Measurements from ENCODE around the gene ZSCAN20.

Gene ZSCAN20

DNA sequence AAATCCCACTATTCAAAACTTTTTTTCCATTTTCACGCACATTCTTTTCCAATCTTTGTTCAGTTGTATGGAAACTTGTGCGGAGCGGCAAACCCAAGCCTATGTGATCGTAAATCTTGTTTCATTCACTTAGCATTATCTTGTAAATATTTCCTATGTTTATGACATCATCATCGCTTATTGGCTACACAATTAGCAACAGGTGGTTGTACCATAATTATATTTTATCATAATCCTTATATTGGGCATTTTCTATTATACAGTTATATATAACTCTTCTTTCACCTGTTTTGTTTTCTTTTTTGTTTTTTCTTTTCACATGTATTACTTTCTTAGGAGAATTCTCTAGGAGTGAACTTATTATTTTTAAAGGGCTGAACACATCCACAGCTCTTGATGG, 65.4 kb downstream of the ZSCAN20 start:
- no peak overlapping the region for H3K4me3 ChIP-seq (ENCODE audit: low read length)
- no peak for TF ChIP-seq CTCF (IDR thresholded peaks at IDR 0.05; ENCODE audit: insufficient read depth, low read depth, low read length, missing control alignments)
- DNase-seq (ENCODE audit: low read depth) = no peak

GRCh38 chr1:33541966-33542365, 69.5 kb downstream of the ZSCAN20 start:
- DNase-seq (ENCODE audit: low read depth) = no peak
- TF ChIP-seq CTCF (IDR thresholded peaks at IDR 0.05; ENCODE audit: insufficient read depth, low read depth, low read length, missing control alignments) = no peak
- H3K4me3 ChIP-seq (ENCODE audit: low read length) = no peak overlapping the region
